ENCODE measurements around the gene MYL4. TPM values are rescaled to one million over a fixed set of nuclear protein-coding genes. Genes with fewer than 3 reads are reported as not detected.
"Not testable (repeated sequence)": the region's sequence is repeated elsewhere in the genome, so short reads cannot be mapped to it uniquely, and the experiment has no call there.

The MYL4 gene
- 610 TPM for total RNA-seq

- Histone ChIP-seq H3K27ac (ENCODE audit: low read depth, low read length) (no peak within 1 kb of the TSS), H3K36me3 (ENCODE audit: control insufficient read depth in 3 of 3, insufficient read depth in 3 of 3, low read length in 3 of 3) (no peaks in the 10 kb centered on the region), H3K4me1 (ENCODE audit: control insufficient read depth in 3 of 3, insufficient read depth in 3 of 3, low read length in 3 of 3) (peaks cover 26 to 31% (median 27%) of the 10 kb centered on the region in 3 donors), H3K27me3 (ENCODE audit: control insufficient read depth in 3 of 3, insufficient read depth in 3 of 3, low read length in 3 of 3) (no peaks in the 10 kb centered on the region), H3K9me3 (ENCODE audit: control insufficient read depth in 3 of 3, low read length in 3 of 3) (no peaks in the 10 kb centered on the region), H3K4me3 (ENCODE audit: low read length in 3 of 3) (no peak within 1 kb of the TSS), H3K9ac (ENCODE audit: low read depth in 1 of 3, low read length in 3 of 3) (peak within 1 kb of the TSS in 1 of 3 donors; percentile 33)
Observed at GRCh38 chr17:47208744-47209488, at the start of gene MYL4. MYL4 (plus strand) TSS chr17:47209348; CDS start chr17:47209423, 75 bp downstream.

DNA sequence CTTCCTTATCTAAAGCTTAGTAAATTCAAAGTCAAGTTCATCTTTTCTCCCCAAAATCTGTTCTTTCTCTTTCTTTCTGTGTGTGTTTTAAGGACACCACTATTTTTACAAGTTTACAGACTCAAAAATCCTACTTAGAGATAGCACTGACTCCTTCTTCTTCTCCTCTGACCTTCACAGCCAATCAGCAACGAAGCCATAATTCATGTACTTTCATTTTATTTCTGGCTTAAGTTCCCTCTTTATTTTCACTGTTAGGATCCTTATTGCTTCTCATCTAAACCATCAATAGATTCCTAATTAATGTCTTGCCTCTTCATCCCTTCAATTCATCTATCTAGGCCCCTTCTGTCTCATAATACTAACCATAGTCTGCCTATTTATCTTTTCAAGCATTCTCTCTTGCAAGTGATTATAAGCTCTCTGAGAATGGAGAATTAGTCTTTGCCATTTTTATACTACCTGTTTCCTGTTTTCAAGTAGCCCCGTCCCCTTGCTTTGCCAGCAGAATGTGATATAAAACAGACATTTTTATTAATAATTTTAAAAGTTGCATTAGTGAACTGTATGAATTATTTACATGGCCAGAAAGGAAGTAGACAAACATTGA, 47.0 kb upstream of the MYL4 start:
- peaks cover 3 to 13% (median 10%) of the 10 kb centered on the region in 3 donors for H3K36me3 ChIP-seq (ENCODE audit: control insufficient read depth in 3 of 3, insufficient read depth in 3 of 3, low read length in 3 of 3)
- H3K27me3 ChIP-seq (ENCODE audit: control insufficient read depth in 3 of 3, insufficient read depth in 3 of 3, low read length in 3 of 3), result no peaks in the 10 kb centered on the region
- H3K4me1 ChIP-seq (ENCODE audit: control insufficient read depth in 3 of 3, insufficient read depth in 3 of 3, low read length in 3 of 3), result no peaks in the 10 kb centered on the region
- no peak overlapping the region for H3K4me3 ChIP-seq (ENCODE audit: low read length in 3 of 3)
- H3K9me3 ChIP-seq (ENCODE audit: control insufficient read depth in 3 of 3, low read length in 3 of 3), result no peaks in the 10 kb centered on the region
- H3K9ac ChIP-seq (ENCODE audit: low read depth in 1 of 3, low read length in 3 of 3), result no peak overlapping the region
- no peak overlapping the region for H3K27ac ChIP-seq (ENCODE audit: low read depth, low read length)

DNA sequence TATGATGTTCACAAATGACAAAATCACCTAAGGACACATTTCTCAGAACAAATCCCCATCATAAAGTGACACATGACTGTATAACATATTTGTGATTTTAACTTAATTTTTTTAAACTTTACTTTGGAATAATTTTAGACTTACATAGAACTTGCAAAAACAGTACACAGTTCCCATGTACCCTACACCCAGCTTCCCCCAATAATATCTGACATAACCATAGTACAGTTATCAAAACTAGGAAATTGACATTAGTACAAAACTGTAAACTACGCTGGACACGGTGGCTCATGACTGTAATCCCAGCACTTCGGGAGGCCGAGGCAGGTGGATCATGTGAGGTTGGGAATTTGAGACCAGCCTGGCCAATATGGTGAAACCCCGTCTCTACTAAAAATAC, 44.9 kb upstream of the MYL4 start:
- no peaks in the 10 kb centered on the region for H3K27me3 ChIP-seq (ENCODE audit: control insufficient read depth in 3 of 3, insufficient read depth in 3 of 3, low read length in 3 of 3)
- H3K27ac ChIP-seq (ENCODE audit: low read depth, low read length), result no peak overlapping the region
- no peaks in the 10 kb centered on the region for H3K4me1 ChIP-seq (ENCODE audit: control insufficient read depth in 3 of 3, insufficient read depth in 3 of 3, low read length in 3 of 3)

DNA sequence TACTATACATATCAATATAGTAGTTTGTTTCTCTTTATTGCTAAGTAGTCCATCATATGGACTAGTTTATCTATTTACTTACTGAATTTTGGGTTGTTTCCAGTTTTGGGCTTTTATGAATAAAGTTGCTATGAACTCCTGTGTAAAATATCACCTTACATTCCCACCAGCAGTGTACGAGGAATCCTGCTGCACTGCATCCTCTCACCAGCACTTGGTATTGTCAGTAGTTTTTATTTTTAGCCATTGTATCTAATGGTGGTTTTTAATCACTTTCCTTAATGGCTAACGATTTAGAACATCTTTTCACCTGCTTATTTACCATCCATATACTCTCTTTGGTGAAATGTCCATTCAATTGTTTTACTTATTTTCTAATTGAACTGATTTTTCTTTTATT, 44.0 kb upstream of the MYL4 start:
- Histone ChIP-seq H3K4me1 (ENCODE audit: control insufficient read depth in 3 of 3, insufficient read depth in 3 of 3, low read length in 3 of 3) (no peaks in the 10 kb centered on the region), H3K27ac (ENCODE audit: low read depth, low read length) (no peak overlapping the region)

More for the DNA sequence above, 44.9 kb upstream of the MYL4 start:
- Histone ChIP-seq H3K9ac (ENCODE audit: low read depth in 1 of 3, low read length in 3 of 3) (no peak overlapping the region), H3K4me3 (ENCODE audit: low read length in 3 of 3) (no peak overlapping the region), H3K9me3 (ENCODE audit: control insufficient read depth in 3 of 3, low read length in 3 of 3) (no peaks in the 10 kb centered on the region), H3K36me3 (ENCODE audit: control insufficient read depth in 3 of 3, insufficient read depth in 3 of 3, low read length in 3 of 3) (peaks cover 3 to 14% (median 12%) of the 10 kb centered on the region in 3 donors)

GRCh38 chr17:47166854-47167253, 42.3 kb upstream of the MYL4 start:
- H3K4me1 ChIP-seq (ENCODE audit: control insufficient read depth in 3 of 3, insufficient read depth in 3 of 3, low read length in 3 of 3); H3K4me3 ChIP-seq (ENCODE audit: low read length in 3 of 3); H3K27ac ChIP-seq (ENCODE audit: low read depth, low read length); H3K9me3 ChIP-seq (ENCODE audit: control insufficient read depth in 3 of 3, low read length in 3 of 3); H3K27me3 ChIP-seq (ENCODE audit: control insufficient read depth in 3 of 3, insufficient read depth in 3 of 3, low read length in 3 of 3); H3K9ac ChIP-seq (ENCODE audit: low read depth in 1 of 3, low read length in 3 of 3): not testable (repeated sequence)
- peaks cover 0 to 16% (median 11%) of the 10 kb centered on the region in 3 donors for H3K36me3 ChIP-seq (ENCODE audit: control insufficient read depth in 3 of 3, insufficient read depth in 3 of 3, low read length in 3 of 3)

More for the DNA sequence above, 44.0 kb upstream of the MYL4 start:
- Histone ChIP-seq H3K9ac (ENCODE audit: low read depth in 1 of 3, low read length in 3 of 3) (no peak overlapping the region), H3K9me3 (ENCODE audit: control insufficient read depth in 3 of 3, low read length in 3 of 3) (no peaks in the 10 kb centered on the region), H3K27me3 (ENCODE audit: control insufficient read depth in 3 of 3, insufficient read depth in 3 of 3, low read length in 3 of 3) (no peaks in the 10 kb centered on the region), H3K4me3 (ENCODE audit: low read length in 3 of 3) (no peak overlapping the region), H3K36me3 (ENCODE audit: control insufficient read depth in 3 of 3, insufficient read depth in 3 of 3, low read length in 3 of 3) (peaks cover 3 to 13% (median 8%) of the 10 kb centered on the region in 3 donors)

- not testable (repeated sequence) for H3K27ac ChIP-seq (ENCODE audit: low read depth, low read length); H3K9me3 ChIP-seq (ENCODE audit: control insufficient read depth in 3 of 3, low read length in 3 of 3); H3K4me3 ChIP-seq (ENCODE audit: low read length in 3 of 3); H3K27me3 ChIP-seq (ENCODE audit: control insufficient read depth in 3 of 3, insufficient read depth in 3 of 3, low read length in 3 of 3); H3K4me1 ChIP-seq (ENCODE audit: control insufficient read depth in 3 of 3, insufficient read depth in 3 of 3, low read length in 3 of 3); H3K9ac ChIP-seq (ENCODE audit: low read depth in 1 of 3, low read length in 3 of 3)
- H3K36me3 ChIP-seq (ENCODE audit: control insufficient read depth in 3 of 3, insufficient read depth in 3 of 3, low read length in 3 of 3), result peaks cover 0 to 18% (median 11%) of the 10 kb centered on the region in 3 donors
Observed at GRCh38 chr17:47168896-47169295, 40.3 kb upstream of the MYL4 start.

DNA sequence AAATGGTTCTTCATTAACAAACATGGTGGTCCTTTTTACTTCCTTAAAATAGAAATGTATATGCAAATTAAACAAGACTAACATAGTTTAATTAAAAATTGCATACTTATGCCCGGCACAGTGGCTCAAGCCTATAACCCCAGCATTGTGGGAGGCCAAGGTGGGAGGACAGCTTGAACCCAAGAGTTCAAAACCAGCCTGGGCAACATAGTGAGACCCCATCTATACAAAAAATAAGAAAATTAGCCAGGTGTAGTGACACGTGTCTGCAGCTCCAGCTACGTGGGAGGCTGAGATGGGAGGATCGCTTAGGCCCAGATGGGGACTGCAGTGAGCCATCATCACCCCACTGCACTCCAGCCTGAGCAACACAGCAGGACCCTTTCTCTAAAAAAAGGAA, 38.4 kb upstream of the MYL4 start:
- H3K36me3 ChIP-seq (ENCODE audit: control insufficient read depth in 3 of 3, insufficient read depth in 3 of 3, low read length in 3 of 3), result peaks cover 0 to 18% (median 11%) of the 10 kb centered on the region in 3 donors
- no peak overlapping the region for H3K9ac ChIP-seq (ENCODE audit: low read depth in 1 of 3, low read length in 3 of 3)
- H3K4me1 ChIP-seq (ENCODE audit: control insufficient read depth in 3 of 3, insufficient read depth in 3 of 3, low read length in 3 of 3), result peaks cover 0 to 4% (median 0%) of the 10 kb centered on the region in 3 donors
- no peaks in the 10 kb centered on the region for H3K27me3 ChIP-seq (ENCODE audit: control insufficient read depth in 3 of 3, insufficient read depth in 3 of 3, low read length in 3 of 3)
- no peaks in the 10 kb centered on the region for H3K9me3 ChIP-seq (ENCODE audit: control insufficient read depth in 3 of 3, low read length in 3 of 3)
- no peak overlapping the region for H3K27ac ChIP-seq (ENCODE audit: low read depth, low read length)
- no peak overlapping the region for H3K4me3 ChIP-seq (ENCODE audit: low read length in 3 of 3)

DNA sequence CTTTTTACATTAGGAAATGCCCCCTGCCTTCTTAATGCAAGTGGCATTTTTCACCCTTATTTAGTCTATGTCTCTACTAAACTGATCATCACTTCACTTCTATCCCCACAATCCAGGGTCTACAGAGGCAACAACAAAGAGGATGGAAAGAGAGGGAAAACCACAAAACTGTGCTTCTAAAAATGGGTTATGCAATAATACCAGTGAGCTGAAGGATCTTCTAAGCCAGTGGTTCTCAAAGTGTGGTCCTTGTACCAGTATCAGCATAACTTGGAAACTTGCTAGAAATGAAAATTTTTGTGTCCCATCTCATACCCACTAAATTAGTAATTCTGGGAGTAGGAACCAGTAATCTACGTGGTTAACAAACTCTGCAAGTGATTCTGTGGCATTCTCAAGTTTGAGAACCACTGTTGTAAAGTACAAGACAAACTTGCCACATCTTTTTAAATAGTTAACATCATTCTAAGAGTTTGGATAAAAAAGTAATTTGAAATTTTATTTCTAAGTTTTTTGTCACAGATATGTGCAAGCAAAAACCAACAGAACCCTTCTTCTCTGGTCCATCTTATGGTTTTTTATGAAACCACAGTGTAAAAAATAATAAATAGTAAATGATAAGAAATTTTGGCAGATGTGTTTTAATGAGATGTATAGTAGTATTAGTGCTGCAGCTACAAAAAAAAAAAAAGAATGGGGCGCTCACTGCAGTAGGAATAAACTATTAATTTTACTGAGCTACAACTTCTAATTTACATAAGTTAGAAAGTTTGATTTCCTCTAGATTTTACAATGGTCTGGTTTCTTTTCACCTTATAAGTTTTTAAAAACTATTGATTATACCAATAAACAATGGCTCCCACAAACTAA, 36.2 kb upstream of the MYL4 start:
- Histone ChIP-seq H3K4me1 (ENCODE audit: control insufficient read depth in 3 of 3, insufficient read depth in 3 of 3, low read length in 3 of 3) (peaks cover 0 to 4% (median 0%) of the 10 kb centered on the region in 3 donors), H3K27me3 (ENCODE audit: control insufficient read depth in 3 of 3, insufficient read depth in 3 of 3, low read length in 3 of 3) (no peaks in the 10 kb centered on the region), H3K36me3 (ENCODE audit: control insufficient read depth in 3 of 3, insufficient read depth in 3 of 3, low read length in 3 of 3) (peaks cover 0 to 14% (median 4%) of the 10 kb centered on the region in 3 donors)

DNA sequence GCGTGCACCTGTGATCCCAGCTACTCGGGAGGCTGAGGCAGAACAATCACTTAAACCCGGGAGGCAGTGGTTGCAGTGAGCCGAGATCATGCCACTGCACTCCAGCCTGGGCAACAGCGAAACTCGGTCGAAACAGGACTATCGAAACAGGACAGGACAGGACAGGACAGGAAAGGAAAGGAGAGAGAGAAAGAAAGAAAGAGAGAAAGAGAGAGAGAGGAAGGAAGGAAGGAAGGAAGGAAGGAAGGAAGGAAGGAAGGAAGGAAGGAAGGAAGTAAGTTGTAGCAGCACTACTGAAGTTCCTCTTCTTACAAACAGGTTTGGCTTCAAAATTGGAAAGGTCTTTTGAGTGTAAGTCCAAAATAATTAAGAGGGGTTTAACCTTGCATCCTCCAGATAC, 34.3 kb upstream of the MYL4 start:
- not testable (repeated sequence) for H3K27ac ChIP-seq (ENCODE audit: low read depth, low read length); H3K27me3 ChIP-seq (ENCODE audit: control insufficient read depth in 3 of 3, insufficient read depth in 3 of 3, low read length in 3 of 3); H3K9me3 ChIP-seq (ENCODE audit: control insufficient read depth in 3 of 3, low read length in 3 of 3); H3K9ac ChIP-seq (ENCODE audit: low read depth in 1 of 3, low read length in 3 of 3); H3K4me1 ChIP-seq (ENCODE audit: control insufficient read depth in 3 of 3, insufficient read depth in 3 of 3, low read length in 3 of 3); H3K4me3 ChIP-seq (ENCODE audit: low read length in 3 of 3)
- peaks cover 0 to 13% (median 6%) of the 10 kb centered on the region in 3 donors for H3K36me3 ChIP-seq (ENCODE audit: control insufficient read depth in 3 of 3, insufficient read depth in 3 of 3, low read length in 3 of 3)

More for the DNA sequence above, 36.2 kb upstream of the MYL4 start:
- H3K4me3 ChIP-seq (ENCODE audit: low read length in 3 of 3), result no peak overlapping the region
- no peaks in the 10 kb centered on the region for H3K9me3 ChIP-seq (ENCODE audit: control insufficient read depth in 3 of 3, low read length in 3 of 3)
- H3K27ac ChIP-seq (ENCODE audit: low read depth, low read length), result no peak overlapping the region
- no peak overlapping the region for H3K9ac ChIP-seq (ENCODE audit: low read depth in 1 of 3, low read length in 3 of 3)

All from skeletal muscle tissue (tissue), 4 donors.